ENCODE data around the gene HERPUD1.

The HERPUD1 gene

DNA sequence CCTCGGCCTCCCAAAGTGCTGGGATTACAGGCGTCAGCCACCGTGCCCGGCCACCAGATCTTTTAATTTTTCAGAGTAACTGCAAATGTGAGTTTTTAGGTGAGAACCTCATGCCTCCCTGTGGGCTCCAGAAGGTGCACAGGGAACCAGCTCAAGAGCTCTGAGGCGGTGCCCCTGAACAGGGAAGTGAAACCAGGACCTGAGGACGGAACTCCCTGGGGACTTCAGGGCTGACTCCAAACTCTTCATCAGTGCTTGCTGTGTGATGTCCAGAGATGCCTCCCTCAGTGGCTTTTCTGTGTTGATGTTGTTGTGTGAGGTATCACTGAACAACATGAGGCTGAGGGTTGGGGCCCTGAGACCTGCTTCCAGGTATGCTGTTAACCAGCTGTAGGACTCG lies 43.1 kb upstream of the HERPUD1 start:
- H3K4me3 ChIP-seq (ENCODE audit: low read length), result peak overlapping the region; percentile 47
- H3K4me1 ChIP-seq (ENCODE audit: control insufficient read depth, low read length), result peaks cover 20% of the 10 kb centered on the region
- no peak for TF ChIP-seq EZH2phosphoT487 (IDR thresholded peaks at IDR 0.05; ENCODE audit: borderline replicate concordance, low read length)
- TF ChIP-seq, protein P1, sequence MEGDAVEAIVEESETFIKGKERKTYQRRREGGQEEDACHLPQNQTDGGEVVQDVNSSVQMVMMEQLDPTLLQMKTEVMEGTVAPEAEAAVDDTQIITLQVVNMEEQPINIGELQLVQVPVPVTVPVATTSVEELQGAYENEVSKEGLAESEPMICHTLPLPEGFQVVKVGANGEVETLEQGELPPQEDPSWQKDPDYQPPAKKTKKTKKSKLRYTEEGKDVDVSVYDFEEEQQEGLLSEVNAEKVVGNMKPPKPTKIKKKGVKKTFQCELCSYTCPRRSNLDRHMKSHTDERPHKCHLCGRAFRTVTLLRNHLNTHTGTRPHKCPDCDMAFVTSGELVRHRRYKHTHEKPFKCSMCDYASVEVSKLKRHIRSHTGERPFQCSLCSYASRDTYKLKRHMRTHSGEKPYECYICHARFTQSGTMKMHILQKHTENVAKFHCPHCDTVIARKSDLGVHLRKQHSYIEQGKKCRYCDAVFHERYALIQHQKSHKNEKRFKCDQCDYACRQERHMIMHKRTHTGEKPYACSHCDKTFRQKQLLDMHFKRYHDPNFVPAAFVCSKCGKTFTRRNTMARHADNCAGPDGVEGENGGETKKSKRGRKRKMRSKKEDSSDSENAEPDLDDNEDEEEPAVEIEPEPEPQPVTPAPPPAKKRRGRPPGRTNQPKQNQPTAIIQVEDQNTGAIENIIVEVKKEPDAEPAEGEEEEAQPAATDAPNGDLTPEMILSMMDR (IDR thresholded peaks at IDR 0.05; ENCODE audit: low read depth, low read length, poor library complexity, severe bottlenecking), result no peak
- H3K4me2 ChIP-seq (ENCODE audit: low read length), result peak overlapping the region; percentile 63
- H3K9me2 ChIP-seq (replicated peaks; ENCODE audit: control insufficient read depth, low read length), result no peaks in the 10 kb centered on the region
- H3K36me3 ChIP-seq (ENCODE audit: control insufficient read depth, low read length), result no peaks in the 10 kb centered on the region
- H3K9me3 ChIP-seq (ENCODE audit: control insufficient read depth, insufficient read depth, low read length), result no peaks in the 10 kb centered on the region
- H3F3A ChIP-seq (ENCODE audit: control insufficient read depth, insufficient read depth), result peaks cover 4% of the 10 kb centered on the region
- H3K27ac ChIP-seq (ENCODE audit: low read depth, low read length), result peak overlapping the region; percentile 58
- no peaks in the 10 kb centered on the region for H4K20me1 ChIP-seq (ENCODE audit: control insufficient read depth, insufficient read depth, low read depth, low read length)
- H3K79me2 ChIP-seq (ENCODE audit: control insufficient read depth, low read length), result no peaks in the 10 kb centered on the region
- H3K27me3 ChIP-seq (ENCODE audit: control insufficient read depth, low read length), result no peaks in the 10 kb centered on the region

DNA sequence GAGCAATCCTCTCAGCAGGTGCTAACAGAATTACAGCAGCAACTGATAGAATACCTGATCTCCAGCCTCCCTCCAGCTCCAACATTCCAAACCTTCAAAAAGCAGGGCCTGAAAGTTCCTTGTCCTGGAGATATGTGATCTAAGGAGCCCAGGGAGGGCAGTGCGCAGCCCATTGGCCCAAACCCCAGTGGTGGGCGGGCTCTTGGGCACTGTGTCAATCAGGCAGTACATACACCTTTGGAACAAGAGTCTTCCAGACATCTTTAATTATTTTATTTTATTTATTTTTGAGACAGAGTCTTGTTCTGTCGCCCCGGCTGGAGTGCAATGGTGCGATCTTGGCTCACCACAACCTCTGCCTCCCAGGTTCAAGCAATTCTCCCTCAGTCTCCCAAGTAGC lies 42.7 kb upstream of the HERPUD1 start:
- H3K4me2 ChIP-seq (ENCODE audit: low read length), result peak overlapping the region; percentile 63
- no peaks in the 10 kb centered on the region for H3K27me3 ChIP-seq (ENCODE audit: control insufficient read depth, low read length)
- H3K4me1 ChIP-seq (ENCODE audit: control insufficient read depth, low read length), result peaks cover 20% of the 10 kb centered on the region
- no peaks in the 10 kb centered on the region for H3K79me2 ChIP-seq (ENCODE audit: control insufficient read depth, low read length)
- H3F3A ChIP-seq (ENCODE audit: control insufficient read depth, insufficient read depth), result peaks cover 4% of the 10 kb centered on the region
- no peaks in the 10 kb centered on the region for H4K20me1 ChIP-seq (ENCODE audit: control insufficient read depth, insufficient read depth, low read depth, low read length)
- no peaks in the 10 kb centered on the region for H3K9me3 ChIP-seq (ENCODE audit: control insufficient read depth, insufficient read depth, low read length)
- peak overlapping the region; percentile 58 for H3K27ac ChIP-seq (ENCODE audit: low read depth, low read length)
- no peaks in the 10 kb centered on the region for H3K36me3 ChIP-seq (ENCODE audit: control insufficient read depth, low read length)
- H3K4me3 ChIP-seq (ENCODE audit: low read length), result peak overlapping the region; percentile 47
- H3K9me2 ChIP-seq (replicated peaks; ENCODE audit: control insufficient read depth, low read length), result no peaks in the 10 kb centered on the region
- TF ChIP-seq, protein P1 (IDR thresholded peaks at IDR 0.05; ENCODE audit: low read depth, low read length, poor library complexity, severe bottlenecking), result no peak
- TF ChIP-seq EZH2phosphoT487 (IDR thresholded peaks at IDR 0.05; ENCODE audit: borderline replicate concordance, low read length), result no peak

DNA sequence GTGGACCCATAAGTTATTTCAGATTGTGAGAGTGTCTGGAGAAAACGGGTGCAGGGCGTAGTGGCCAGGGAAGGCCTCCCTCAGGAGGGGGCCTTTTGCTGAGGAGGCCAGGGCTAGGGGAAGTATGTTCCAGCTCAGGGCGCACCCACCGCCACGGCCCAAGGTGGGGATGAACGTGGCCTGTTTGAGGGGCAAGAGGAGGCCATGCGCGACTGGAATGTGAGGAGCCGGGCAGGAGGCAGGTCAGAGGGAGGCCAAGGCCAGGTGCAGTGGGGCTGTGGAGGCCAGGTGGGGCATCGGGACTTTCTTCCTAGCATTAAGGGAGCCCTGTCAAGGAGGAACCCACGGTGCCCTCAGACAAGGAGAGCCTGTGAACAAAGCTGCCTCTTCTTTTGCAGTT lies 40.3 kb upstream of the HERPUD1 start:
- Histone ChIP-seq H3K4me1 (ENCODE audit: control insufficient read depth, low read length) (peaks cover 20% of the 10 kb centered on the region), H3K79me2 (ENCODE audit: control insufficient read depth, low read length) (no peaks in the 10 kb centered on the region), H3K27ac (ENCODE audit: low read depth, low read length) (no peak overlapping the region), H3K27me3 (ENCODE audit: control insufficient read depth, low read length) (no peaks in the 10 kb centered on the region), H3K9me3 (ENCODE audit: control insufficient read depth, insufficient read depth, low read length) (no peaks in the 10 kb centered on the region), H3K4me3 (ENCODE audit: low read length) (no peak overlapping the region), H3K36me3 (ENCODE audit: control insufficient read depth, low read length) (no peaks in the 10 kb centered on the region), H3F3A (ENCODE audit: control insufficient read depth, insufficient read depth) (peaks cover 4% of the 10 kb centered on the region), H3K9me2 (replicated peaks; ENCODE audit: control insufficient read depth, low read length) (no peaks in the 10 kb centered on the region), H3K4me2 (ENCODE audit: low read length) (no peak overlapping the region), H4K20me1 (ENCODE audit: control insufficient read depth, insufficient read depth, low read depth, low read length) (no peaks in the 10 kb centered on the region)
- no peak for TF ChIP-seq EZH2phosphoT487 (IDR thresholded peaks at IDR 0.05; ENCODE audit: borderline replicate concordance, low read length)
- TF ChIP-seq, protein P1 (IDR thresholded peaks at IDR 0.05; ENCODE audit: low read depth, low read length, poor library complexity, severe bottlenecking), result no peak

All from DOHH2 (cell line).